GM18907 (cell line): ENCODE data around the gene GNA12.

Experiments
- ATAC-seq: cut with Tn5 transposase; IDR thresholded peaks from one replicate; pipeline ENCODE4 v1.9.1; 2021; ENCODE audit warnings: mild to moderate bottlenecking, moderate library complexity; ENCODE audit not compliant: unreplicated experiment

GNA12 gene

GRCh38 chr7:2844153-2845033 lies at the start of gene GNA12:
Gene GNA12 (minus strand): TSS chr7:2844308. CDS start chr7:2844161, 147 bp downstream.
- peak; percentile 96 for ATAC-seq

DNA sequence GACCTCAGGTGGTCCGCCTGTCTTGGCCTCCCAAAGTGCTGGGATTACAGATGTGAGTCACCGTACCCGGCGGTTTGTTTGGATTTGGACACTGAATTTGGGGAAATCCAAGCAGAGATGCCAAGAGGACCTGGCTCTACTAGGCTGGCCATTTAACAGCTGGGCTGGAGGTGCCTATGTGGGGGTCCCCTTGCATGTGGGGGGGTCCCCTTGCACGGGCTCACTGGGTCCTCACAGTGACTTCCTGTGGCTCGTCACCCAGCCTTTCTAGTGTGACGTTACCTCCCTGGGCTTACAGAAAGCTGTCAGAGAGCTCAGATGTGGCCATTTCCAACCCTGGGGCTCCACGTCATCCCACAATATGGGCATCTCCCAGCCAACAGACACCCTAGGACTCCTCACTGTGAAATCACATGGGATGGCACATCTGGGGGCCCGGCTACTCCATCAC lies 49.3 kb upstream of the GNA12 start:
- peak; percentile 30 for ATAC-seq

- ATAC-seq = no peak
These were observed 48.4 kb upstream of the GNA12 start for GRCh38 chr7:2892549-2892948.

DNA sequence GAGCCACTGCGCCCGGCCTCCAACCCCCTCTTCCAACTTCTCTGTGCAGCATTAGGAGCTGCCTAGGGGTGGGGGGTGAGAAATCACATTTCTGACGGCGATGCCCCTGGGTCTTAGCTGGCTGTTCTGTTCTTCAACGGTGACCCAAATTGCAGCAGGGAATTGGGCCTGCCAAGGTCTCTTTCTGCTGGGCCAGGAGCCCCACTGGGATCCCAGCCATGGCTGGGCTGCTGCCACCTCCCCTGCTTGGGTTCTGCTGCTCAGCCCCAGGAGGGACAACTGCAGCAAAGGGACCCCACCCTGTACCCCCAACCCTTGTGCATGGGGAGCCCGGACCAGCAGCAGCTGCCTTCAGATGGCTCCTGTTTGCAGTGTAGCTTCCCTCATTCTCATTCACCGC lies 43.7 kb upstream of the GNA12 start:
- ATAC-seq = no peak

- no peak for ATAC-seq
These were observed 42.8 kb upstream of the GNA12 start for GRCh38 chr7:2886900-2887299.

GRCh38 chr7:2886391-2886790 lies 42.3 kb upstream of the GNA12 start:
- no peak for ATAC-seq

DNA sequence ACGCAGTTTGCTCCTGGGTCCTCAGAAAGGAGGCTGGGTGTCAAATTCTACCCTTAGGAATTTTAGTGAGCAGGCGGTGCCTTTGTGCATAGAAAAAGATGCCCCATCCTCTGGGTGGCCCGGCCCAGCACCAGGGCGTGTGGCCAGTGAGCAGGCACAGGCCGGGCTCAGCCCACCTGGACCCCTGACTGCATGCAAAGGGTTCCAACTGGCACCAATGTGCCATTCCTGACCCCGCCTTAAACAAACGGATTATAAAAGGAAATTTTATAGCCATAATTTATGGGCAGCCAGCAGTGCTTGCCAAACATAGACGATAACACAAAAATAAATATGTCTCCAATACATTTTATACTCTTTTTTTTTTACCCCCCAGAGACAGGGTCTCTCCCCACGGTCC lies 40.1 kb upstream of the GNA12 start:
- no peak for ATAC-seq

GRCh38 chr7:2883101-2883500 lies 39.0 kb upstream of the GNA12 start:
- no peak for ATAC-seq

- no peak for ATAC-seq
These were observed 38.0 kb upstream of the GNA12 start for GRCh38 chr7:2882111-2882510.

- ATAC-seq = no peak
These were observed 36.9 kb upstream of the GNA12 start for GRCh38 chr7:2880874-2881533.

DNA sequence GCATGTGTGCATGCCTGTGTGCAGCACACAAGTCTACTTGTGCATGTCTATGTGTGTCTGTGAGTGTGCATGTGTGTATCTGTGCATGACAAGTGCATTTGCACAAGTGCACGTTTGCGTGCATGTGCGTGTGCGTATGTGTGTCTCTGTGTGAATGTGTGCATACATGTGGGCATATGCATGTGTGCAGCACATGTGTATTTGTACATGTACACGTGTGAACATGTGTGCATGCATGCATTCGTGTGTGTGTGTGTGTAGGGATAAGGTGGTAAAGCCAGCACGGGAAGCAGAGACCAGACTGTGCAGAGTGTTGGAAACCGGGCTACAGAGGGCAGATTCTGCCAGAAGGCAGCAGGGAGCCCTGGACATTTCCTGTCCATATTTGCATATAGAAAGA lies 35.9 kb upstream of the GNA12 start:
- no peak for ATAC-seq

DNA sequence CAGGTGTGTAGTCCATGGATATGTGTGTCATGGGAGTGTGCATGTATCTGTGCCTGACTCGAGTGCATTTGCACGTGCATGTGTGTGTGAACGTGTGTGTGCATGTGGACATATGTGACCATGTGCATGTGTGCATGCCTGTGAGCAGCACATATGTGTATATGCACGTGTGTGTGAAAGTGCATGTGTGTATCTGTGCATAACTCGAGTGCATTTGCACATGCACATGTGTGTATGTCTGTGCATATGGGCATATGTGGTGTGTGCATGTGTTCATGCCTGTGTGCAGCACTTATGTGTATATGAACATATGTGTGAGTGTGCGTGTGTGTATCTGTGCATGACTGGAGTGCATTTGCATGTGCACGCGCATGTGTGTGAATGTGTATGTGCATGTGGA lies 35.2 kb upstream of the GNA12 start:
- ATAC-seq = no peak

DNA sequence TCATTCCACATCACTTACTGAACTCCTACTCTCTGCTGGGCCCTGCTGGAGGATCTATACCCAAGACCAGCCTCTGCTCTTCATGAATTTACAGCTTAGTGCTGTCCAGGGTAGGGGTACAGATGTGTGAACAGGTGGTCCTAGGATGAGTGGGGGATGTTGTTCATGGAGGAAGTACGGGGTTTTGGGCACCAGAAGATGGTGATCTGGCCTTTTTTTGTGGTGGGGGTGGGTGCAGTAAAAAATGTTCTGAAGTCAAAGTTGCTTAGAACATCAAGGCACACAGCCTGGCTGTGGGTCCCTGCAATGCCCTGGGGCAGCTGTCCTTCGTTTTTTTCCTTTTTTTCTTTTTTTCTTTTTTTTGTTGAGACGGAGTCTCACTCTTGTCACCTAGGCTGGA lies 34.2 kb upstream of the GNA12 start:
- ATAC-seq = no peak

DNA sequence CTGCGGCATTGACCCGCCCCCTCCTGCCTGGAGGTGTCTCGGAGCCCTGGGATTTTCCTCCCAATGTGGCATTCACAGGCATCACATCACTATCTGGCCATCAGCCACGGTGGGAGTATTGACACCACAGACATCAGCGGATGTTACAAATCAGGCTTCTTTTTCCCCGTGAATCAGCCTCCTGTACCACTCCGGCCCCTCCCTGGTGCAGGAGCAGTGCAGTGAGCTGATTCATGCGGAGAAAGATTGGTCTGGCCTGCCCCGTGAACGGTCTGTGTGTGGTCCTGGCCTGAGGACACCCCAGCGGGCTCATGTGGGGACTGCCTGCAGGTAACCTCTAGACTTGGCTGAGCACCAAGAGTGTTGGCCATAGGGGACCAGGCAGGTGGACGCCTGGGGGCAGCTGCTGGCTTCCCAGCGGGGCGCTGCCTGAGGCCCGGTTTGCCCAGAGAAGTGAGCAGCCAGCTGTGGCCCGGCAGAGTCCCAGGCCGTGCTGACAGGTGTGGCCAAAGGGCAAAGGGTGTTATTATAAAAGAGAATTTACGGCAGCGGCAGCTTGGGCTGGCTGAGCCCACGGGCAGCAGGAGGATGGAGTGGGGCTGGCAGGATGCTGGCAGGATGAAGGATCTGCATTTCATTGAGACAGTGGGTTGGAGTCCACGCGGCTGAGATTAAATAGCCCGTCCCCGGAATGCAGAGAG lies 32.1 kb upstream of the GNA12 start:
- ATAC-seq = no peak

GRCh38 chr7:2873686-2874551 lies 29.8 kb upstream of the GNA12 start:
- ATAC-seq = no peak

DNA sequence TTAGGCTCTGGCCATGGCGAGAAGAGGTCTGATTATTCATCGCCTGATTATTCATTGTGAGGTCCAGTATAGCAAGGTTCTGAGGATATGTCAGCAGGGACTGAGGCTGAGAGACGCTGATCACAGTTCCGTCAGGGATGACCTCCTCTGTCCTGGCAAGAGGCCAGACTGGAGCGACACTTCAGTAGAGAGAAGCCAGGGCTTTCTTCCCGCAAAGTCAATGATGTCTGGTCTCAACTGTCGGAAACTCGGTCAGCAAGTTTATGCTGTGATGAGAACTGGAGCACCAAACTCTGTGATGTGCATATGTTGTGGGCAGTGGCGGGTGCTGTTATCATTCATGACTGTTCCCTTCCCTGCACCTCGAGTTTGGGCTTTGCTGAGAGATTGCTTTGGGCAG lies 29.0 kb upstream of the GNA12 start:
- ATAC-seq = no peak

DNA sequence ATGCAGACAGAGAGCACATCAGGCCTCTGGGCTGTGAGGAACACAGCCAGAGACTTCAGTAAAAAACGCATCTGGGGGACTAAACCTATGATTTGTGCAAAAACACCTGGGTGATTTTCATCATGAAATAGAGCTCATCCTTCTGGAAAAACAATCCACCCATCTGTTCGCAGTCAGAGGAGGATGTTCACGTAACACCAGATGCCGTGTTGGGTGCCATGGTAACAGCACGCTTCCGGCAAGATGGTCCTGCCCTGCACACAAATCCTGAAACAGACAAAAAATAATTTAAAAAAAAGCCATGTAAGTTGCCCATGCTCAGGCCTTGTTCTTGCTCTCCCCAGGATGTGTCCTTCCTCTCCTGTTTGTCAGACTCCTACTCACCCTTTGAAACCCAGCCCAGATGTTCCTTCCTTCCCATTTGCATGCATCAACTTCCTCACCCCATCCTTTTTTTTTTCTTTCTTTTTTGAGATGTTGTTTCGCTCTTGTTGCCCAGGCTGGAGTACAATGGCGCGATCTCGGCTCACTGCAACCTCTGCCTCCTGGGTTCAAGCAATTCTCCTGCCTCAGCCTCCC lies 28.3 kb upstream of the GNA12 start:
- no peak for ATAC-seq

DNA sequence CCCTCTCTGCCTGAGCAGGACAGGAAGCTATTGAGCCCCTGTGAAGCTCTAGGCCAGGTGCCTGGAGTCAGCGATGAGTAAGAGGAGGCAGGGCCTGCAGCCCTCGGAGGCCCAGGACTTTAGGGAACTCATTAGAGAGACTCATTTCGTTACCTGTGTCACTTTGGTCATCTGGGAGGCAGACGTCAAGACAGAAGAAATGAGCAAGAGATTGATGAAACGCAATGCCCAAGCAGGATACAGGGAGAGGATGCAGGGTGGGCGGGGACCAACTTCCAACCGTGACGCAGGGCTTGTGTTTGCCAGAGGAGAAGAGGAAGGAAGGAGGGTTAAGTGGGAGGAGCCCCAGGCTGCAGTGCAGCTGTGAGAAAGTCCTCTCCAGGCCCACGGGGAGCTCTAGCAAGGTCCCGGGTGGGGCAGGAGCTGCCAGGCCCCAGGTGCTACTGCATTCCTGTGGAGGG lies 26.4 kb upstream of the GNA12 start:
- peak; percentile 46 for ATAC-seq

- no peak for ATAC-seq
These were observed 25.9 kb upstream of the GNA12 start for GRCh38 chr7:2869981-2870380.

DNA sequence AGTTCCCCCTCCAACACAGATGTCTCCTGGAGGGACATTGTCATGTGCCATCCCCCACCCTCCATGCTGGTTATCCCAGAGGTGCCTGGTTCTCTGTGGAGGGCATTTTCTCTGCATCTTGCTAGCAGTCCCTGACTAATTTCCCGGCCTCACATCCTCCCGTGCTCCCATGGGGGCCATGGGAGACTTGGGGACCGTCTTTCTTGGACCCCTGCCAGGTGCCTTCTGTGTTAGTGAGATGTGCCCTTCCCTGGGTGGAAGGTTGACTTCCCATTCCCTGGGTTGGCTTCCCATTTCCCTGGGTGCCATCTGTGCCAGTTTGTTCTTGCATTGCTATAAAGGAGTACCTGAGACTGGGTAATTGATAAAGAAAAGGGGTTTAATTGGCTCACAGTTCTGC lies 22.5 kb upstream of the GNA12 start:
- no peak for ATAC-seq
